Fibroblast of villous mesenchyme (primary cell): ENCODE measurements around the gene VPS4A. TPM values are rescaled to one million over a fixed set of nuclear protein-coding genes. Genes with fewer than 3 reads are reported as not detected.

ENCODE experiments used
- DNase-seq: peaks from one replicate; pipeline ENCODE4 v3.0.0-alpha.2; 2010; ENCODE audit warnings: low read depth
- H3K4me3 ChIP-seq: 2 replicates; pipeline ENCODE4 v1.5.1; 2011; ENCODE audit warnings: low read depth, mild to moderate bottlenecking, low read length
- total RNA-seq: library from RNA; depleted of rRNA; stranded (reverse); fragments of >200 nt; gene quantifications from 2 replicates; pipeline ENCODE4 v1.2.3, GENCODE V29; 2012
- TF ChIP-seq, protein P1 (sequence below): IDR thresholded peaks from 2 replicates; pipeline ENCODE4 v1.5.1; 2012; ENCODE audit warnings: low read depth, mild to moderate bottlenecking, low read length; ENCODE audit not compliant: insufficient read depth

Gene VPS4A
- total RNA-seq, 1 donor = 31.1 TPM

- TF ChIP-seq, protein P1, sequence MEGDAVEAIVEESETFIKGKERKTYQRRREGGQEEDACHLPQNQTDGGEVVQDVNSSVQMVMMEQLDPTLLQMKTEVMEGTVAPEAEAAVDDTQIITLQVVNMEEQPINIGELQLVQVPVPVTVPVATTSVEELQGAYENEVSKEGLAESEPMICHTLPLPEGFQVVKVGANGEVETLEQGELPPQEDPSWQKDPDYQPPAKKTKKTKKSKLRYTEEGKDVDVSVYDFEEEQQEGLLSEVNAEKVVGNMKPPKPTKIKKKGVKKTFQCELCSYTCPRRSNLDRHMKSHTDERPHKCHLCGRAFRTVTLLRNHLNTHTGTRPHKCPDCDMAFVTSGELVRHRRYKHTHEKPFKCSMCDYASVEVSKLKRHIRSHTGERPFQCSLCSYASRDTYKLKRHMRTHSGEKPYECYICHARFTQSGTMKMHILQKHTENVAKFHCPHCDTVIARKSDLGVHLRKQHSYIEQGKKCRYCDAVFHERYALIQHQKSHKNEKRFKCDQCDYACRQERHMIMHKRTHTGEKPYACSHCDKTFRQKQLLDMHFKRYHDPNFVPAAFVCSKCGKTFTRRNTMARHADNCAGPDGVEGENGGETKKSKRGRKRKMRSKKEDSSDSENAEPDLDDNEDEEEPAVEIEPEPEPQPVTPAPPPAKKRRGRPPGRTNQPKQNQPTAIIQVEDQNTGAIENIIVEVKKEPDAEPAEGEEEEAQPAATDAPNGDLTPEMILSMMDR = no peak
- no peak overlapping the region for H3K4me3 ChIP-seq
- no peak for DNase-seq
These were observed 5.1 kb upstream of the VPS4A start for GRCh38 chr16:69306031-69306430.

- H3K4me3 ChIP-seq = no peak overlapping the region
- DNase-seq = no peak
- TF ChIP-seq, protein P1 = no peak
These were observed 4.1 kb upstream of the VPS4A start for GRCh38 chr16:69307091-69307490.

DNA sequence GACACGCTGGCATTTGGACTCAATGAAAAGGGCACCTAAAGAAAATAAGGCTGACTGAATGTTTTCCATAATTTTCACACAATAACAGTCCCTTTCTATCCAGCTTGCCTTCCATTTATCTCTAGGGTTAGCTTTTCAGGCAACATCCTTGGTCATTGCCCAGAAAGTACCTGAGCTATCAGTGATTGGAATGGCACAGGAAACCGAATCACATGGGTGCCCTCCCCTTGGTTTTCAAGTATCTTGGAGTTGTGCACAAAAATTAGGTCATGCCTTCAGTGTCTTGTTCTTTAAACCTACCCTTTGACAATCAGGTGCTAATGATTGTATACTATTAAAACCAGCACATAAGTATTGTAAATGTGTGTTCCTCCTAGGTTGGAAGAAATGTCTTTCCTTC lies 3.3 kb upstream of the VPS4A start:
- H3K4me3 ChIP-seq = no peak overlapping the region
- TF ChIP-seq, protein P1 = no peak
- DNase-seq = no peak

DNA sequence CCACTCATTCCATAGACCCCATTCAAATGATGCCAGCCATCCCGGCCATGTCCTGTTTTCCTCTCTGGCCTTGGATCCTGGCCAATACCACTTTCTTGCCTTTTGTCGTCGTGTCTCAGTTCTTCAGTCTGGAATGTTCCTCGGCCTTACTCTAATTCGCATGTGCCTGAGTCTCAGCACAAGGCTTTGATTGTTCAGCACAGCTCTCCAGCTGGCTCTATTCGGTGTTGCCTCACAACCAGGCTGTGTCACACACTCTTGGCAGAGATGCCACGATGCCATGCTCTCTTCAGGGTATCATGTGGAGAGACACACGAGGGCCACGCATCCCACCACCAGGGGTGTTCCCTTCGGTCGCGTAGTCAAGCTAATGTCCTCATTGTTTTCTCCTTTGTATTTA lies 1.8 kb upstream of the VPS4A start:
- DNase-seq = no peak
- no peak overlapping the region for H3K4me3 ChIP-seq
- TF ChIP-seq, protein P1 = no peak

DNA sequence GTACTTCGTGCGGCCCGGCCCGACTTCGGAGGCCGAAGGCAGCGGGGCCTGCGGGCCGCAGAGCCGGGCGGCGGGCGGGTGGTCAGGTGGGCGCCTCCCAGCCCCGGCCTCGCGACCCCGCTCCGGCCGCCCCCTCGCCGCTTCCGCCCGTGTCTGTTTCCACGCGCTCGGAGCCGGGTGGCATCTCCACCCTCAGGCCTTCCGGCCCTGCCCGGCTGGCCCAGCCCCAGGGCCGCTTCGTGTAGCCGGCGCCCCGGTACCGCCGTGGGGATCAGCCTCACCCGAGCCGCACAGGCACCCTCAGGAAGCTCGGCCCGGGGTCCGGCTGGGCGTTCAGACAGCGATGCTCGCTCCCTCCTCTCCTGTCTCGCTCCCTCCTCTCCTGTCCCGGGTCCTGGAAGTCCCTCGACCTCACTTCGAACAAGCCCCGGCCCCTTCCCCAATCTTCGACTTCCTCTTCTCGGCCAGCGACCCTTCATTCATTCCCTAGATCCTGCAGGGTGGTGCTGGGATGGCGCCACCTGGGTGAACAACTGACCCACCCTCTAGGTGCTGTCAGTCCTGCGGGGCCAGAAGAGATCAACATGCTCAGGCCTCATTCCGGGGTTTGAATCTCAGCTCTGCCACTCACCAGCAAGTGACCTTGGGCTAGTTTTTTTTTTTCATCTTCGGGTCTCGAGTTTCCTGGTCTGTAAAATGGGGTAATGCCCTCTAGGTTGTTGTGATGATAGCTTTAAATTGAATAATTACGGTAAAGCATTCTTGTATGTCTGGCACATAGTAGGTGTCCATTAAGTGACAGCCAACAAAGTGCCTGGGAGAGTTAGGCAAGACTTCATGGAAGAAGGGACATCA lies 610 bp downstream of the VPS4A start:
- peak; percentile 24 for DNase-seq
- peak overlapping the region; percentile 85 for H3K4me3 ChIP-seq
- TF ChIP-seq, protein P1 = peak; percentile 2

GRCh38 chr16:69313469-69313868 lies 2.3 kb downstream of the VPS4A start:
- TF ChIP-seq, protein P1 = no peak
- no peak for DNase-seq
- no peak overlapping the region for H3K4me3 ChIP-seq

GRCh38 chr16:69314534-69314933 lies 3.4 kb downstream of the VPS4A start:
- TF ChIP-seq, protein P1 = no peak
- no peak overlapping the region for H3K4me3 ChIP-seq
- no peak for DNase-seq
